SK-N-SH treated with all-trans-retinoic acid at 6 μM for 48 hours (cell line): ENCODE measurements around the gene DDX24.

Experiments
- ESRRG ChIP-seq: fragments of 250-450 bp; sonication (Bioruptor Pico); IDR thresholded peaks from 2 replicates; pipeline ENCODE4 v1.6.1; 2021; ENCODE audit warnings: mild to moderate bottlenecking
- GLIS3 ChIP-seq: fragments of 250-450 bp; sonication (Bioruptor Pico); IDR thresholded peaks from 2 replicates; pipeline ENCODE4 v1.5.0; 2020; ENCODE audit warnings: mild to moderate bottlenecking, moderate library complexity
- ISL1 ChIP-seq: fragments of 250-450 bp; sonication (Bioruptor Pico); IDR thresholded peaks from 2 replicates; pipeline ENCODE4 v2.1.2; 2022; ENCODE audit warnings: mild to moderate bottlenecking, moderate library complexity
- OSR1 ChIP-seq: fragments of 250-450 bp; sonication (Bioruptor Pico); IDR thresholded peaks from 2 replicates; pipeline ENCODE4 v1.8.0; 2022; ENCODE audit warnings: moderate library complexity, mild to moderate bottlenecking, inconsistent platforms
- PATZ1 ChIP-seq: fragments of 250-450 bp; sonication (Bioruptor Pico); IDR thresholded peaks from 2 replicates; pipeline ENCODE4 v1.8.0; 2020; ENCODE audit warnings: mild to moderate bottlenecking, moderate library complexity, borderline replicate concordance
- SNAI2 ChIP-seq: fragments of 250-450 bp; sonication (Bioruptor Pico); IDR thresholded peaks from 2 replicates; pipeline ENCODE4 v1.5.0; 2020; ENCODE audit warnings: mild to moderate bottlenecking, moderate library complexity
- TCF4 ChIP-seq: fragments of 250-450 bp; sonication (Bioruptor Pico); IDR thresholded peaks from 2 replicates; pipeline ENCODE4 v1.8.0; 2021; ENCODE audit warnings: mild to moderate bottlenecking, moderate library complexity, borderline replicate concordance
- TOX ChIP-seq: fragments of 250-450 bp; sonication (Bioruptor Pico); IDR thresholded peaks from 2 replicates; pipeline ENCODE4 v1.8.0; 2021; ENCODE audit warnings: mild to moderate bottlenecking, moderate library complexity, borderline replicate concordance
- TSHZ2 ChIP-seq: fragments of 250-450 bp; sonication (Bioruptor Pico); IDR thresholded peaks from 2 replicates; pipeline ENCODE4 v1.5.0; 2020; ENCODE audit warnings: mild to moderate bottlenecking, moderate library complexity
- ZC3H10 ChIP-seq: fragments of 250-450 bp; sonication (Bioruptor Pico); IDR thresholded peaks from 2 replicates; pipeline ENCODE4 v1.5.1; 2021; ENCODE audit warnings: mild to moderate bottlenecking, moderate library complexity
- ZNF565 ChIP-seq: fragments of 450-650 bp; formaldehyde crosslinking; conservative IDR thresholded peaks from 2 replicates; pipeline ENCODE4 v1.5.0; 2020; ENCODE audit warnings: low read depth, mild to moderate bottlenecking, moderate library complexity
- ZNF70 ChIP-seq: fragments of 450-650 bp; formaldehyde crosslinking; IDR thresholded peaks from 2 replicates; pipeline ENCODE4 v1.5.0; 2020; ENCODE audit warnings: mild to moderate bottlenecking, moderate library complexity
- TF ChIP-seq, protein P1 (sequence below): fragments of 250-450 bp; sonication (Bioruptor Pico); IDR thresholded peaks from 2 replicates; pipeline ENCODE4 v1.5.1; 2021; ENCODE audit warnings: mild to moderate bottlenecking, moderate library complexity
- TF ChIP-seq, protein P2 (sequence below): fragments of 250-450 bp; sonication (Bioruptor Pico); IDR thresholded peaks from 2 replicates; pipeline ENCODE4 v1.8.0; 2021; ENCODE audit warnings: low read depth, mild to moderate bottlenecking, moderate library complexity, borderline replicate concordance

GRCh38 chr14:94034886-94035285 is 46.1 kb downstream of the DDX24 start:
- no peak for TF ChIP-seq ZC3H10 (CRISPR knock-in tag)
- TF ChIP-seq PATZ1, result no peak
- TF ChIP-seq GLIS3 (CRISPR knock-in tag), result no peak
- TF ChIP-seq, protein P1, sequence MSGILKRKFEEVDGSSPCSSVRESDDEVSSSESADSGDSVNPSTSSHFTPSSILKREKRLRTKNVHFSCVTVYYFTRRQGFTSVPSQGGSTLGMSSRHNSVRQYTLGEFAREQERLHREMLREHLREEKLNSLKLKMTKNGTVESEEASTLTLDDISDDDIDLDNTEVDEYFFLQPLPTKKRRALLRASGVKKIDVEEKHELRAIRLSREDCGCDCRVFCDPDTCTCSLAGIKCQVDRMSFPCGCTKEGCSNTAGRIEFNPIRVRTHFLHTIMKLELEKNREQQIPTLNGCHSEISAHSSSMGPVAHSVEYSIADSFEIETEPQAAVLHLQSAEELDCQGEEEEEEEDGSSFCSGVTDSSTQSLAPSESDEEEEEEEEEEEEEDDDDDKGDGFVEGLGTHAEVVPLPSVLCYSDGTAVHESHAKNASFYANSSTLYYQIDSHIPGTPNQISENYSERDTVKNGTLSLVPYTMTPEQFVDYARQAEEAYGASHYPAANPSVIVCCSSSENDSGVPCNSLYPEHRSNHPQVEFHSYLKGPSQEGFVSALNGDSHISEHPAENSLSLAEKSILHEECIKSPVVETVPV (CRISPR knock-in tag), result no peak
- TF ChIP-seq ISL1, result no peak
- no peak for TF ChIP-seq TCF4
- no peak for TF ChIP-seq TSHZ2 (CRISPR knock-in tag)
- TF ChIP-seq OSR1, result no peak
- no peak for TF ChIP-seq SNAI2
- TF ChIP-seq, protein P2, sequence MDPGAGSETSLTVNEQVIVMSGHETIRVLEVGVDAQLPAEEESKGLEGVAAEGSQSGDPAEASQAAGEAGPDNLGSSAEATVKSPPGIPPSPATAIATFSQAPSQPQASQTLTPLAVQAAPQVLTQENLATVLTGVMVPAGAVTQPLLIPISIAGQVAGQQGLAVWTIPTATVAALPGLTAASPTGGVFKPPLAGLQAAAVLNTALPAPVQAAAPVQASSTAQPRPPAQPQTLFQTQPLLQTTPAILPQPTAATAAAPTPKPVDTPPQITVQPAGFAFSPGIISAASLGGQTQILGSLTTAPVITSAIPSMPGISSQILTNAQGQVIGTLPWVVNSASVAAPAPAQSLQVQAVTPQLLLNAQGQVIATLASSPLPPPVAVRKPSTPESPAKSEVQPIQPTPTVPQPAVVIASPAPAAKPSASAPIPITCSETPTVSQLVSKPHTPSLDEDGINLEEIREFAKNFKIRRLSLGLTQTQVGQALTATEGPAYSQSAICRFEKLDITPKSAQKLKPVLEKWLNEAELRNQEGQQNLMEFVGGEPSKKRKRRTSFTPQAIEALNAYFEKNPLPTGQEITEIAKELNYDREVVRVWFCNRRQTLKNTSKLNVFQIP (CRISPR knock-in tag), result no peak
- TF ChIP-seq TOX (CRISPR knock-in tag), result no peak
- no peak for TF ChIP-seq ESRRG (CRISPR knock-in tag)
- TF ChIP-seq ZNF70 (CRISPR knock-in tag), result no peak
- no peak for TF ChIP-seq ZNF565
